Neutrophil (primary cell): ENCODE results near the gene C2CD4D.

Experiments used
- H3K27ac ChIP-seq: fragments of 200-600 bp; sonication (generic); 2 replicates; pipeline ENCODE4 v1.5.1; 2016; ENCODE audit warnings: mild to moderate bottlenecking, moderate library complexity
- H3K27me3 ChIP-seq: fragments of 200-600 bp; sonication (generic); 2 replicates; pipeline ENCODE4 v1.6.0; 2016; ENCODE audit warnings: mild to moderate bottlenecking
- H3K36me3 ChIP-seq: fragments of 200-600 bp; sonication (generic); 2 replicates; pipeline ENCODE4 v1.5.1; 2017
- H3K4me1 ChIP-seq, 2 experiments: fragments of 200-600 bp in 1 of 2; sonication (generic) in 1 of 2; 1 replicate in 1 of 2; 2 replicates in 1 of 2; pipeline versions ENCODE4 v1.5.1 to v1.6.1; 2013 to 2016; ENCODE audit warnings: low read depth in 1 of 2, low read length in 1 of 2, mild to moderate bottlenecking in 1 of 2, moderate library complexity in 1 of 2; ENCODE audit not compliant: control insufficient read depth in 1 of 2, insufficient read depth in 1 of 2
- H3K4me3 ChIP-seq, 2 experiments: fragments of 200-600 bp in 1 of 2; sonication (generic) in 1 of 2; 1 replicate in 1 of 2; 2 replicates in 1 of 2; pipeline ENCODE4 v1.5.1; 2013 to 2016; ENCODE audit warnings: low read depth in 1 of 2, low read length in 1 of 2, mild to moderate bottlenecking in 1 of 2, moderate library complexity in 1 of 2
- H3K9me3 ChIP-seq: fragments of 200-600 bp; sonication (generic); 2 replicates; pipeline ENCODE4 v1.5.1; 2016
- CTCF ChIP-seq: fragments of 200-600 bp; sonication (generic); IDR thresholded peaks from 2 replicates; pipeline ENCODE4 v1.5.1; 2016; ENCODE audit warnings: antibody characterized with exemption

Gene C2CD4D

GRCh38 chr1:151847867-151848596, 8.4 kb upstream of the C2CD4D start:
- H3K27me3 ChIP-seq = peaks cover 95% of the 10 kb centered on the region

GRCh38 chr1:151846686-151847237, 7.1 kb upstream of the C2CD4D start:
- H3K4me1 ChIP-seq = no peaks in the 10 kb centered on the region
- no peak for TF ChIP-seq CTCF
- no peaks in the 10 kb centered on the region for H3K9me3 ChIP-seq
- H3K36me3 ChIP-seq = no peaks in the 10 kb centered on the region
- peaks cover 98% of the 10 kb centered on the region for H3K27me3 ChIP-seq
- no peak overlapping the region for H3K4me3 ChIP-seq
- H3K27ac ChIP-seq = no peak overlapping the region

More at GRCh38 chr1:151847867-151848596, 8.4 kb upstream of the C2CD4D start:
- Histone ChIP-seq H3K27ac (no peak overlapping the region), H3K4me3 (no peak overlapping the region), H3K36me3 (no peaks in the 10 kb centered on the region), H3K4me1 (no peaks in the 10 kb centered on the region), H3K9me3 (no peaks in the 10 kb centered on the region)
- no peak for TF ChIP-seq CTCF

GRCh38 chr1:151846062-151846568, 6.5 kb upstream of the C2CD4D start:
- Histone ChIP-seq H3K36me3 (no peaks in the 10 kb centered on the region), H3K9me3 (no peaks in the 10 kb centered on the region), H3K4me3 (no peak overlapping the region), H3K27me3 (peaks cover 100% of the 10 kb centered on the region), H3K4me1 (no peaks in the 10 kb centered on the region), H3K27ac (no peak overlapping the region)
- no peak for TF ChIP-seq CTCF

- Histone ChIP-seq H3K4me3 (no peak overlapping the region), H3K27ac (no peak overlapping the region), H3K27me3 (peaks cover 100% of the 10 kb centered on the region), H3K36me3 (no peaks in the 10 kb centered on the region), H3K4me1 (peaks cover 6 to 12% of the 10 kb centered on the region in 2 experiments), H3K9me3 (no peaks in the 10 kb centered on the region)
- no peak for TF ChIP-seq CTCF
These were observed 3.8 kb upstream of the C2CD4D start for GRCh38 chr1:151843398-151843797.

- Histone ChIP-seq H3K27me3 (peaks cover 100% of the 10 kb centered on the region), H3K36me3 (no peaks in the 10 kb centered on the region), H3K27ac (no peak overlapping the region), H3K9me3 (no peaks in the 10 kb centered on the region), H3K4me1 (peaks cover 7 to 20% of the 10 kb centered on the region in 2 experiments), H3K4me3 (no peak overlapping the region)
- TF ChIP-seq CTCF = no peak
These were observed 1.5 kb upstream of the C2CD4D start for GRCh38 chr1:151841141-151841540.
